ENCODE measurements around the gene PKP4. TPM values are rescaled to one million over a fixed set of nuclear protein-coding genes. Genes with fewer than 3 reads are reported as not detected.

The PKP4 gene
- total RNA-seq, 1 donor from 2014 or later: 48.7 TPM

- ATAC-seq: peak; percentile 66
These were observed 143.5 kb downstream of the PKP4 start for GRCh38 chr2:158600155-158600802.

DNA sequence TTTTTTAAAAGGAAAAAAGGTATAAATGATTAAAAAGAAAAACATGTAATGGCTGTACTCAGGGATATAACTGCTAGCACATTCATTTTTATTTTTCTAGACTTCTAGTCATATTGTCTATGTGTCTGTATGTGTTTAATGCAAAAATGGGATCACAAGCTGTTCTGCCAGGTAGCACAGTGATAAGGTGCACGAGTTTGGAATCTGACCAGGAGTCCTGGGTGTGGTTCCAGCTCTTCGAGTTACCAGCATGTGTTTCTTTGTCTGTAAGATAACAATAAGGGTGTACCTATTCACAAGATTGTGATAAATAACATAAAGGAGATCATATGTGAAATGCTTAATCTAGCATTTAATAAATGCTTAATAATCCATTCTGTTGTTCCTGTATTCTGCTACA lies 145.3 kb downstream of the PKP4 start:
- ATAC-seq: no peak

GRCh38 chr2:158603205-158603604 lies 146.5 kb downstream of the PKP4 start:
- ATAC-seq: no peak

DNA sequence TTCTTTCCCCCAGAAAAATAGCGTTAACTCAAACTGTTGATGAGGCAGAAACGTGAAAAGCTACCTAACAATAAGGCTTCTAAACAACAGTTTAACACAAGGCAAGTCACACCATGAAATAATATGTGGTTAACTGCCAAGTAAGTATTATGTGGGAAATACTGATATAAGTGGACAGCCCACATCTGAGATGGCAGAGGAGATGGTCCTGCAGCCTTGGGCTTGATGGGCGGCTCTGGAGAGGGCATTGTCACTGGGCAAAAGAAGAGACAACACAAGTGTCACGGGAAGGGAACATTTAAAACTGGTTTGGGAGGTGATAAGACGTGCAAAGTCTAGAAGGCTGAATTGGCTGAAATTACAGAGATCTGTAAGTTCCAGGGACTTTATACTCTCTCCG lies 147.2 kb downstream of the PKP4 start:
- no peak for ATAC-seq

GRCh38 chr2:158610059-158610458 lies 153.3 kb downstream of the PKP4 start:
- ATAC-seq: no peak

DNA sequence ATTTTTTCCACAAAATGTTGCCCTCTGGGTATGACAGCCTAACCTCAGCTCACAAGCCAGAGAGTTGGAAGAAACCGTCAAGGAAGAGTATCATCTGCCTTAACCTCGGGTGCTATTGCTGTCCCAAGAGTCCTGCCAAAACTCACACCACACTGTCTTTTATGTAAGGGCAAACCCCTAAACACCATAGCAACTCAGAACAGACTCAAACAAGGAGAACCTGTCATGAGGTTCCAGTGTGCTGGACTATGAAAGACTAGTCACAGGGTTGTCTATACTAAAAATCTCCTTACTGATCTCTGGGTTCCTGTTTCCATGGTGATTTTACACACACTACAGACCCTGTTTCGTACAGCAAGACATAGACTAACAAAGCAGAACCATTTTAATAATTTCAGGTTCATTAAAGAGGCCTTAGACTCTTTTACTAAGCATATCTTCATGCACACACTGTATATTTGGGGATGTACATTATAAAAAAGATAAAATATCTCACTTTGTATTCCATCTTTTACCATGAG lies 159.8 kb downstream of the PKP4 start:
- no peak for ATAC-seq

- ATAC-seq: peak; percentile 66
These were observed 162.2 kb downstream of the PKP4 start for GRCh38 chr2:158618891-158619490.

GRCh38 chr2:158619496-158619895 lies 162.7 kb downstream of the PKP4 start:
- peak; percentile 92 for ATAC-seq

GRCh38 chr2:158620656-158621055 lies 163.9 kb downstream of the PKP4 start:
- no peak for ATAC-seq

- no peak for ATAC-seq
These were observed 167.4 kb downstream of the PKP4 start for GRCh38 chr2:158624071-158624667.

DNA sequence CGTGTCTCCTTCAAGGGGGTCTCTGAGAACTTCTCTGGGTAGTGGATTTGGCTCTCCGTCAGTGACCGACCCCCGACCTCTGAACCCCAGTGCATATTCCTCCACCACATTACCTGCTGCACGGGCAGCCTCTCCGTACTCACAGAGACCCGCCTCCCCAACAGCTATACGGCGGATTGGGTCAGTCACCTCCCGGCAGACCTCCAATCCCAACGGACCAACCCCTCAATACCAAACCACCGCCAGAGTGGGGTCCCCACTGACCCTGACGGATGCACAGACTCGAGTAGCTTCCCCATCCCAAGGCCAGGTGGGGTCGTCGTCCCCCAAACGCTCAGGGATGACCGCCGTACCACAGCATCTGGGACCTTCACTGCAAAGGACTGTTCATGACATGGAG lies 168.2 kb downstream of the PKP4 start:
- ATAC-seq: no peak

DNA sequence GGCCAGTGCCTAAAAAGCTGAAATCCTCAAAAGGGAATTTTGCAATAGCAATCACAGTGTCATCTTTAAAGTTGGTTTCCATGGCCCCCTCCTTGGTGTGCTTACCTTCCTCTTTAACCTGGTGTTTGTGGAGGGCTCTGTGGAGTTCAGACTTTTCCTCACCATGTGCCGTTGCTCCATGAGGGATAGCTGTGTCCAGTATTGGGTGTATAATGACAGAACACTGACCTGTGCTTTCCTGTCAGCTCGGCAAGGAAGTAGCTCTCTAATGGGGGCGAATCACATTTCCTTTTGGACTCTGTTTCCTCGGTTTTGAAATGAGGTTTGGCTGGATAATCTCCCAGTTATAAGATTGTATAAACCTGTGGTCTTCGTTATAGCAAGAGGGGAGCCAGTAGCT lies 172.4 kb downstream of the PKP4 start:
- no peak for ATAC-seq

- ATAC-seq: no peak
These were observed 176.5 kb downstream of the PKP4 start for GRCh38 chr2:158633261-158633660.

- ATAC-seq: no peak
These were observed 177.9 kb downstream of the PKP4 start for GRCh38 chr2:158634627-158635026.

GRCh38 chr2:158635961-158636601 lies 179.3 kb downstream of the PKP4 start:
- ATAC-seq: no peak

- no peak for ATAC-seq
These were observed 180.6 kb downstream of the PKP4 start for GRCh38 chr2:158637357-158637756.

DNA sequence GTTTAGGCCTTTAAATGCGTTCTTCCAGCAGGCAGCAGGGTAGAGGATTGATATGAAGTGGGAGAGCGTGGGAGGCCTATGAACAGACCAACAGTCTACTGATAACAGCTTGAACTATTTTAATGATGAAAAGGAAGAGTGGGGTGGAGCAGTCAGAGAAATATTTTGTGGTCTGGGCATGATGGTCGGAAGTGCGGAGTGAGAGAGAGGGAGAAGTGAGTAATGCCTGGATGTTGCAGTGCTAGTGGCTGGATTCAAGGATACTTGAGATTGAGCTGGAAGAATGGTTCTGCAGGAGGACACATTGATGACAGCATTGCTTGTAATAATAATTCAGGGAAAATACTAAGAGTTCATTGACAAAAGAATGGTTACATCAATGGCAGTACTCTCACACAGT lies 187.4 kb downstream of the PKP4 start:
- ATAC-seq: no peak

- no peak for ATAC-seq
These were observed 188.5 kb downstream of the PKP4 start for GRCh38 chr2:158645299-158645698.

GRCh38 chr2:158647436-158648231 lies 190.9 kb downstream of the PKP4 start:
- no peak for ATAC-seq

GRCh38 chr2:158649846-158650245 lies 193.1 kb downstream of the PKP4 start:
- ATAC-seq: peak; percentile 78

DNA sequence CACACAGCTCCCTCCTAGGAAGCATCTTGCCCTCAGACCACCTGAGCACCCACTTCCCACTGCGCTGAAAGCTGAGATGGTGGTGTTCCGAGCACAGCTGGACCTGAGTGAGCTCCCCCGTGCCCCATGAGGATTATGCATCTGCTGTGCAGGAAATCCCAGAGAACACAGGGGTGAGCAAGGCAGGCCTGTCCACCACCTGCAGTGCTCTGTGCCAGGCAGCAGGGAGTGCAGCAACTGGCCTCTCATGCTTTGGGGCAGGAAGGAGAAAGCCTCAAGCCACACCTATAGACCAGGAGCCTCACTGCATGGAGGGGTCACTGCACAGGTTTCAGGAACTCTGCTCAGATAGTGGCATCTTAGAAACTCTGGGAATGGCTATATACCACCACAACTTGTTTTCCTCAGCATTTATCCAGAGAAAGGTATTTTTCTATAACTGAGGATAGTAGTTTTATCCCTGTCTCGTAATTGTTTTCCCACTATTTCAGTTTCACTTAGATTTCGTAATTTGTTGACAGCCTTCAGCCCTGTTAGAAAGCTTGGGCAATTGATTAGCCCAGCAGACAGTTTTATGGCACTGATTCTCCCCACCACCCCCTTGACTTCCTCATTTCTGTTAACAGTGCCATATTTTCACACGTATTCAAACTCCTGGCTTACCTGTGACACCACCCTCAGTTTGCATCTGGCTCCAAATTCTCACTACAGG lies 194.1 kb downstream of the PKP4 start:
- peak; percentile 75 for ATAC-seq

All from esophagus mucosa (tissue), 1 donor.